ENCODE measurements around the gene ZRANB3.
"Not testable (repeated sequence)": the region's sequence is repeated elsewhere in the genome, so short reads cannot be mapped to it uniquely, and the experiment has no call there.

Gene ZRANB3

GRCh38 chr2:135091681-135092080 is 439.3 kb downstream of the ZRANB3 start:
- in situ Hi-C loops (cut with MboI; ENCODE audit: low sequenced_read_pairs) = no loop called here

- in situ Hi-C loops (cut with MboI; ENCODE audit: low sequenced_read_pairs) = not testable (repeated sequence)
Observed at GRCh38 chr2:135089597-135089996, 441.4 kb downstream of the ZRANB3 start.
